ENCODE data around the gene NCMAP.

NCMAP gene

DNA sequence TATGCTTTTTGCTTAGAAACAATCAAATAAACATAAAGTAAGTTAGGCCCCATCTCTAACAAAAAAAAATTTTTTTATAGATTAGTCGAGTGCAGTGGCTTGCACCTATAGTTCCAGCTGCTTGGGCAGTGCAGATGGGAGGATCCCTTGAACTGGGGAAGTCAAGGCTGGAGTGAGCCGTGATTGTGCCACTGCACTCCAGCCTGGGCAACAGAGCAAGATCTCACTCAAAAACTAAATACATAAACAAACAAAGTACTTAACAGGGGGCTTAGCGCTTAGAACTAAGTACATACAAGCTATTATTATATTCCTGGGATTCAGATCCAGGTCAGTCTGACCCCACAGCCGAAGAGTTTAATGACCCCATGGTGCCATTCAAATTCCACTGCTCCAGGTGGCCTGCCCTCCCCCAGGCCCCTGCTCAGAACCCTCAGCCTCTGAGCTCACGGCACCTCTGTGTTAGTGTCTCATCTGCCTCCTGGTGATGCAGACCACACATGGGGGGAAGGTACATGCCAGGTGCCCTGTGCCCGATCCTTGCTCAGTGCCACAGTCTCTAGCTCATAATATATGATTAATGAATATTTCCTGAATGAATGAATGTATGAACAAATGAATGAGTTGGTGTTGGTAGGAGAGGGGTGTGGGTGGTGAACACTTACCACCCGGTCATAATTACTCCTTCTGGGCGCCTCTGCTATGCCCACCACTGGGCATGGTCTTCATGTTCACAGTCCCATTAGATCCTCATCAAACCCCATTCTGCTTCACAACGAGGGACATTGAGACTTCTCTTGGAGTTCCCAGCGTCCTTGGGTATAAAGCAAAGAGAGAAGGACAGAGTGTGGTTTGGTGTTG, 14.6 kb downstream of the NCMAP start:
- H3K36me3 ChIP-seq (ENCODE audit: insufficient read depth, low read length), result no peaks in the 10 kb centered on the region
- H2AFZ ChIP-seq (ENCODE audit: low read length, unreplicated experiment), result no peak overlapping the region
- no peak overlapping the region for H3K27ac ChIP-seq (ENCODE audit: low read depth, low read length)
- H3K79me2 ChIP-seq (ENCODE audit: control insufficient read depth, insufficient read depth, low read length, unreplicated experiment), result no peaks in the 10 kb centered on the region
- no peaks in the 10 kb centered on the region for H3K27me3 ChIP-seq (ENCODE audit: insufficient read depth, low read length)
- H3K4me3 ChIP-seq (ENCODE audit: low read depth, low read length), result no peak overlapping the region
- peaks cover 7% of the 10 kb centered on the region for H3K4me1 ChIP-seq (ENCODE audit: control insufficient read depth, insufficient read depth, low read length, unreplicated experiment)

DNA sequence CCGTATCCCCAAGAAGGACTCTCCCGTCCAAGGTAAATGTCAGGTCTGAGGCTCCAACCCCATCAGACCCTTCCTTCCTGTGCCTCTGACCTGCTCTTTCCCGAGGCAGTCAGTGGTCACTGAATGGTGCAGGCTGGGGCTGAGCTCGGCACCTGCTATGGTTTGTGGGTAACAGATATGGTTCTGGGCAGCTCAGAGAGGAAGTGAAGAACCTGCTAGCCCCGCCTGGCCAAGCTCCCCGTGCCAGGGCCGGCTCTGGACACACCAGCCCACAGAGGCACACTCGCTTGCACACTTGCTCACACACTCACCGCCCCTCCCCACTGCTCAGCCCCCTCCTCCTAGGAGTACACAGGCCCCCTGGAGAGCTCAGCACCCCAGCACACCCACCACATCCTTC, 16.4 kb downstream of the NCMAP start:
- no peak overlapping the region for H2AFZ ChIP-seq (ENCODE audit: low read length, unreplicated experiment)

DNA sequence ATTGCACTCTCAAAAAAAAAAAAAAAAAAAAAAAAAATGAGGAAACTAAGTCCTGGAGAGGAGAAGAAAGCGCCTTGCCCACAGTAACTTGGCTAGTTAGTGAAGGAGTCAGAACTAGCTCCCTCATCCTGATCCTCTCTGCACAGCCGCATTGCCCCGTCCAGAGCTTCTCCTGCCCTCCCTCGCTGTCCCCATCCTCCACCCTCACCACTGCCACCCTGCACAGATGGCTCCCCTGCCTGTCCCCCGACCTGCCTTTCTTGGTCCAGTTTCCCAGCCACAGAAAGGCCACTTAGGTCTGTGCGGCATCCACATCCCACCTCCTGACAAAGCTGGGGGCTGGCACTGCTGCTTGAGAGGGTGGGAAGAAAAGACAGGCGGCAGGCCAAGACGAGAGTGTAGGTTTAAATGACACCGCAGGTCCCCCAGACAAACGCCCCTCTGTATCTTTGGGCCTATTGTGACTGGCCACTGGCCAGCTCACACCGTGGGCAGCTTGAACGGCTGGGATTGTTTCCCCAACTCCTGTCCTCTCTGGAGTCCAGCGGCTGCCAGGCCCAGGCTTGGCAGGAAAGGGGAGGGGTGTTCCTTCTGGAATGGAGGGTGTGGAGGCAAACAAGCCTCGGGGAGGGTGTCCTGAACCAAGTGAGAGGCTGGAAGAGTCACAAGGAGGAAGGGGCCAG, 20.2 kb downstream of the NCMAP start:
- Histone ChIP-seq H3K79me2 (ENCODE audit: control insufficient read depth, insufficient read depth, low read length, unreplicated experiment) (no peaks in the 10 kb centered on the region), H3K27me3 (ENCODE audit: insufficient read depth, low read length) (0 out of 2 replicates have a peak, but pooled peaks cover 7% of the 10 kb centered on the region), H2AFZ (ENCODE audit: low read length, unreplicated experiment) (no peak overlapping the region), H3K4me3 (ENCODE audit: low read depth, low read length) (no peak overlapping the region), H3K4me1 (ENCODE audit: control insufficient read depth, insufficient read depth, low read length, unreplicated experiment) (no peaks in the 10 kb centered on the region), H3K27ac (ENCODE audit: low read depth, low read length) (no peak overlapping the region), H3K36me3 (ENCODE audit: insufficient read depth, low read length) (no peaks in the 10 kb centered on the region)

More for the DNA sequence above, 16.4 kb downstream of the NCMAP start:
- Histone ChIP-seq H3K27me3 (ENCODE audit: insufficient read depth, low read length) (no peaks in the 10 kb centered on the region), H3K27ac (ENCODE audit: low read depth, low read length) (no peak overlapping the region), H3K4me1 (ENCODE audit: control insufficient read depth, insufficient read depth, low read length, unreplicated experiment) (no peaks in the 10 kb centered on the region), H3K79me2 (ENCODE audit: control insufficient read depth, insufficient read depth, low read length, unreplicated experiment) (no peaks in the 10 kb centered on the region), H3K36me3 (ENCODE audit: insufficient read depth, low read length) (no peaks in the 10 kb centered on the region), H3K4me3 (ENCODE audit: low read depth, low read length) (no peak overlapping the region)

DNA sequence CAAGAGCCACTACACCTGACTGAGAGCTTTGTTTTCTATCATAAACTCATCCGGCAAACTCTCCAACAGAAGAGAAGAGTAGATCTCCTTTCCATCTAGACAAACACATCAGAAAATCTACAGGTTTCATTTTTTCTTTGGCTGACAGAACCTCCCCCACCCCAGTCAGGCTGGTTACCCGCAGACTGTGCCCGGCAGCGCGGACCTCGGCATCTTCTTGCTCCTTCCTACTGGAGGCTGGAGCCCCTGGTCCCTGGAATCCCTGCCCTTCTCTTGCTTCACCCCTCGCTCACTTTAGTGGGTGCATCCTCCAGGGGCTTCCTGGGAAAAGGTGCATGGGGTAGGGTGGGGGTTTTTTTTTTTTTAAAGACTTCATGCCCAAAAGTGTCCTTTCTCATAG, 23.0 kb downstream of the NCMAP start:
- Histone ChIP-seq H2AFZ (ENCODE audit: low read length, unreplicated experiment) (no peak overlapping the region), H3K4me3 (ENCODE audit: low read depth, low read length) (no peak overlapping the region), H3K27ac (ENCODE audit: low read depth, low read length) (no peak overlapping the region), H3K4me1 (ENCODE audit: control insufficient read depth, insufficient read depth, low read length, unreplicated experiment) (no peaks in the 10 kb centered on the region), H3K36me3 (ENCODE audit: insufficient read depth, low read length) (no peaks in the 10 kb centered on the region), H3K79me2 (ENCODE audit: control insufficient read depth, insufficient read depth, low read length, unreplicated experiment) (no peaks in the 10 kb centered on the region), H3K27me3 (ENCODE audit: insufficient read depth, low read length) (peaks cover 10% of the 10 kb centered on the region; the same call in 1 of the 2 replicates)

DNA sequence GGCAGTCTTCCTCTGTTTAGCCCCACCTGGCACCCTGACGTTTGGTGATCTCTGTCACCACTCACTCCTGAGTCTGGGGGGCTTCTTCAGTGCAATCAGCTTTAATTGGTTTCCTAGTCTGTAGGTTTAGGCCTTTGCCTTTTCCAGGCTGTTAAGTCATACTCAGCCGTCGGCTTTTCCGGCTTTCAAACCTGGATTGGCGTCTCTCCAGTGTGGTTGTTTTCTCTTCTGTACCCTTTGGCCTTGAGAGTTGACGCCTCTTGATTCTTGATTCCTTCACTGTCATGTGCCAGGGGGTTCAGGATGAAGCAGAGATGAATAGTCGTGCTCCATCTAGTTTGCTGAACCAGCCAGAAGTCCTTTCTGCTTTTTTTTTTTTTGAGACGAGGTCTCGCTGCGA, 24.9 kb downstream of the NCMAP start:
- Histone ChIP-seq H3K27ac (ENCODE audit: low read depth, low read length) (no peak overlapping the region), H3K4me3 (ENCODE audit: low read depth, low read length) (no peak overlapping the region)

DNA sequence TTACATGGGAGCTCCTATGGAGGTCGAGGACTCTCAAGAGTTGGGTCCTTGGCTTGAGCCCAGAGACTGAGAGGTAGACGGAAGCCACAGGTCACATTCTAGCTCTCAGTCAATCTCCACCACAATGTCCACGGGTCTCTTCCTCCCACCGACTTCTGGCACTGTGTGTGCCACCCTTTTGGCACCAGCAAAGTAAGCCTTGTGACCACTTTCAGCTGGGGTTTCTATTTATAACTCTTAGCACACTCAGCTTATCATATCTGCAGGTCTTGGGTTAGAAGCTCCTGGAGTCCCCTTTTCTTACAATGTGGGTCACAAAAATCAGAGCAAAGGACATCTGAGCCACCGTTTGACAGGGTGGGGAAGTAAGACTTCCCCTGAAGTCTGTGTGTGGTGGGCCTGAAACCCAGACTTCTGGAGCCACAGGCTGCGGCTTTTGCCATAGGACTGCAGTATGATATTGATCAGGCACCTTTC, 28.3 kb downstream of the NCMAP start:
- no peaks in the 10 kb centered on the region for H3K4me1 ChIP-seq (ENCODE audit: control insufficient read depth, insufficient read depth, low read length, unreplicated experiment)
- no peaks in the 10 kb centered on the region for H3K36me3 ChIP-seq (ENCODE audit: insufficient read depth, low read length)
- H2AFZ ChIP-seq (ENCODE audit: low read length, unreplicated experiment), result no peak overlapping the region
- no peaks in the 10 kb centered on the region for H3K79me2 ChIP-seq (ENCODE audit: control insufficient read depth, insufficient read depth, low read length, unreplicated experiment)
- H3K27ac ChIP-seq (ENCODE audit: low read depth, low read length), result no peak overlapping the region
- peaks cover 29% of the 10 kb centered on the region for H3K27me3 ChIP-seq (ENCODE audit: insufficient read depth, low read length)
- H3K4me3 ChIP-seq (ENCODE audit: low read depth, low read length), result no peak overlapping the region

More for the DNA sequence above, 24.9 kb downstream of the NCMAP start:
- Histone ChIP-seq H3K36me3 (ENCODE audit: insufficient read depth, low read length) (no peaks in the 10 kb centered on the region), H3K27me3 (ENCODE audit: insufficient read depth, low read length) (peaks cover 29% of the 10 kb centered on the region), H3K4me1 (ENCODE audit: control insufficient read depth, insufficient read depth, low read length, unreplicated experiment) (no peaks in the 10 kb centered on the region), H3K79me2 (ENCODE audit: control insufficient read depth, insufficient read depth, low read length, unreplicated experiment) (no peaks in the 10 kb centered on the region), H2AFZ (ENCODE audit: low read length, unreplicated experiment) (no peak overlapping the region)

DNA sequence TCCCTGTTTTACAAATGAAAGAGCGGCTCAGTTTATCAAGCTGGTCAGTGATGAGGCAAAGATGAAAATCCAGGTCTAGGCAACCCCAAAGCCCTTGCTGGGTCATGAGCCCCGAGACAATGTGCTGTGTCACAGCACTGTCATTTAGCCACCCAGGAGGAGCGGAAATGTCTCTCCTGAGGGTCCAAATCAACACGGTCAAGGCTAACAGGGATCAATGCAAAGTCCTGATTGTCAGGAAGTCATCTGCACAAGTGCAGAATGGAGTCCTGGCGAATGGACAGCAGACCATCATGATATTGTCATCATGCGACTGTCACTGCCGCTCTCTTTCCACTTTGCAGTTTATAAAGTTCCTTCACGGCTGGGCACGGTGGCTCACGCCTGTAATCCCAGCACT, 30.2 kb downstream of the NCMAP start:
- Histone ChIP-seq H2AFZ (ENCODE audit: low read length, unreplicated experiment) (no peak overlapping the region), H3K4me1 (ENCODE audit: control insufficient read depth, insufficient read depth, low read length, unreplicated experiment) (no peaks in the 10 kb centered on the region), H3K4me3 (ENCODE audit: low read depth, low read length) (no peak overlapping the region), H3K36me3 (ENCODE audit: insufficient read depth, low read length) (no peaks in the 10 kb centered on the region), H3K27ac (ENCODE audit: low read depth, low read length) (no peak overlapping the region), H3K79me2 (ENCODE audit: control insufficient read depth, insufficient read depth, low read length, unreplicated experiment) (no peaks in the 10 kb centered on the region), H3K27me3 (ENCODE audit: insufficient read depth, low read length) (peaks cover 23% of the 10 kb centered on the region)

DNA sequence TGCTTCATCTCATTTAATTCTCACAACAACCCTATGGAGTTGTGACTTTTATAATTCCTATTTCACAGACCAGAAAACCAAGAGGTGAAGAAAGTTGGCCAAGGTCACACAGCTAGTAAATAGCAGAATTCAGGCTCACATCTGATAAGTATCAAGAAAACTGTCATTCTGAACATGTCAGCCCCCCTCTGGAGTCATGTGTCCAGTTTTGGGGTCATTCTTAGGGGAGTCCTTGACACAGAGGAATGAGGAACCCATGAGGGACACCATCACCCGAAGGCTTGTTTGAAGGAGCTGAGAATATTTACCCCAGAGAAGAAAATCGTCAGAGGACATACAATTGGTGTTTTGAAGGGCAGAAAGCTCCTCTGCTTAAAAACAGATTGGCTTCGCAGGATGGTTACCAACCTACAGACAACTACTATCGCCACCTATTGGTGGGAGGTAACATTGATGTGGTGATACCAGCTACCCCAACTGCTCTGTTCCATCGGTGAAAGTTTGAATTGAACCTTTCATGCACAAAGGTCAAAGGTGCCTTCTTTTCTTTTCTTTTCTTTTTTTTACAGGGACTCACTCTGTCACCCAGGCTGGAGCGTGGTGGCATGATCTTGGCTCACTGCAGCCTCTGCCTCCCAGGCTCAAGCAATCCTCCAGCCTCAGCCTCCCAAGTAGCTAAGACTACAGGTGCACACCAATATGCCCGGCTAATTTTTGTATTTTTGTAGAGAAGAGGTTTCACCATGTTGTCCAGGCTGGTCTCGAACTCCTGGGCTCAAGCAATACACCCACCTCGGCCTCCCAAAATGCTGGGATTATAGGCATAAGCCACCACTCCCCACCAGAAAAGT, 31.3 kb downstream of the NCMAP start:
- no peaks in the 10 kb centered on the region for H3K36me3 ChIP-seq (ENCODE audit: insufficient read depth, low read length)
- H3K27me3 ChIP-seq (ENCODE audit: insufficient read depth, low read length), result peaks cover 23% of the 10 kb centered on the region
- H3K79me2 ChIP-seq (ENCODE audit: control insufficient read depth, insufficient read depth, low read length, unreplicated experiment), result no peaks in the 10 kb centered on the region
- H2AFZ ChIP-seq (ENCODE audit: low read length, unreplicated experiment), result no peak overlapping the region
- H3K4me3 ChIP-seq (ENCODE audit: low read depth, low read length), result no peak overlapping the region
- H3K4me1 ChIP-seq (ENCODE audit: control insufficient read depth, insufficient read depth, low read length, unreplicated experiment), result no peaks in the 10 kb centered on the region
- no peak overlapping the region for H3K27ac ChIP-seq (ENCODE audit: low read depth, low read length)

DNA sequence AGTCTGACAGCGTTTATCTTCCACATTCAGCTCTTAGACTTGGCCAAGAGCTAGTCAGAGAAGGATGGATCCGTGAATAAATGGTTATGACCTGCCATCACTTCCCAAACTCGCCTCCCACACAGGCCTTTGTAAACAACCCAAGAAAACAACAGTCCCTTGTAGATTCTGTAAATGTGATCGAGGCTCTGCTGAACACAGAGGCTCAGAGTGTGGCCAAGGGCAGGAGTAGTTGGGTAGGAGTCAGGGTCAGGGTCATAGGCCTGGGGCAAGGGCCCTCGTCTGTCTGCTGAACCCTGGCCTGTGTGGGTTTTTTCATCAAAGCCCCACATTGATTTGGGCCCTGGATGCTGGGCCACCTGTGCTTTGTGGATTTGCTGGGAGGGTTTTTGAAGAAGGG, 32.7 kb downstream of the NCMAP start:
- Histone ChIP-seq H3K27me3 (ENCODE audit: insufficient read depth, low read length) (peaks cover 23% of the 10 kb centered on the region), H3K79me2 (ENCODE audit: control insufficient read depth, insufficient read depth, low read length, unreplicated experiment) (no peaks in the 10 kb centered on the region), H2AFZ (ENCODE audit: low read length, unreplicated experiment) (no peak overlapping the region), H3K36me3 (ENCODE audit: insufficient read depth, low read length) (no peaks in the 10 kb centered on the region), H3K27ac (ENCODE audit: low read depth, low read length) (no peak overlapping the region), H3K4me1 (ENCODE audit: control insufficient read depth, insufficient read depth, low read length, unreplicated experiment) (no peaks in the 10 kb centered on the region), H3K4me3 (ENCODE audit: low read depth, low read length) (no peak overlapping the region)

DNA sequence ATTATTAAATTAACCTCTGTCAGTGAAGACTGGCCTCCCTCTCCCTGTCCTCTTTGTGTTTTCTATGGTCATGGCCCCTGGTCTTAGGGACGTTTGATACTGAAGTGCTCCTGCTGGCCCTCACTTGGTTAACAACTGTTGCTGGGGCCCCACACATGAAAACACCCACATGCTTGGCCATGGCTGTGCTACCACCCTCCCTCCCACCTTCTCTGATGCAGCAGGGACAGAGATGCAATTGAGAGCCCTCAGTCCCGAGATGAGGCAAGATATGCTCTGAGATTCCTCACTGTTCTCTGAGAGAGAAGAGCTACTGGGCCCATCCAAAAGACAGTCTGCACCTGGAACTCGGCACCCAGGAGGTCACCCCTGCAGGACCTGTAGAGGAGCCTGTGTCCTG, 33.3 kb downstream of the NCMAP start:
- Histone ChIP-seq H3K36me3 (ENCODE audit: insufficient read depth, low read length) (no peaks in the 10 kb centered on the region), H3K27ac (ENCODE audit: low read depth, low read length) (no peak overlapping the region), H3K4me3 (ENCODE audit: low read depth, low read length) (no peak overlapping the region), H3K27me3 (ENCODE audit: insufficient read depth, low read length) (peaks cover 17% of the 10 kb centered on the region), H3K79me2 (ENCODE audit: control insufficient read depth, insufficient read depth, low read length, unreplicated experiment) (no peaks in the 10 kb centered on the region), H3K4me1 (ENCODE audit: control insufficient read depth, insufficient read depth, low read length, unreplicated experiment) (no peaks in the 10 kb centered on the region), H2AFZ (ENCODE audit: low read length, unreplicated experiment) (no peak overlapping the region)
